Hair follicular keratinocyte (primary cell): ENCODE results near the gene DGKI. TPM values are rescaled to one million over a fixed set of nuclear protein-coding genes. Genes with fewer than 3 reads are reported as not detected.

Source experiments
- total RNA-seq: library from RNA; depleted of rRNA; stranded (reverse); fragments of >200 nt; gene quantifications from 2 replicates; pipeline ENCODE4 v1.2.3, GENCODE V29; 2015

DGKI gene
- under 0.01 TPM in 1 of 2 replicates, not detected in the other for total RNA-seq

GRCh38 chr7:137846827-137847567, at the start of gene DGKI:
DGKI (minus strand) TSS chr7:137846974.

DNA sequence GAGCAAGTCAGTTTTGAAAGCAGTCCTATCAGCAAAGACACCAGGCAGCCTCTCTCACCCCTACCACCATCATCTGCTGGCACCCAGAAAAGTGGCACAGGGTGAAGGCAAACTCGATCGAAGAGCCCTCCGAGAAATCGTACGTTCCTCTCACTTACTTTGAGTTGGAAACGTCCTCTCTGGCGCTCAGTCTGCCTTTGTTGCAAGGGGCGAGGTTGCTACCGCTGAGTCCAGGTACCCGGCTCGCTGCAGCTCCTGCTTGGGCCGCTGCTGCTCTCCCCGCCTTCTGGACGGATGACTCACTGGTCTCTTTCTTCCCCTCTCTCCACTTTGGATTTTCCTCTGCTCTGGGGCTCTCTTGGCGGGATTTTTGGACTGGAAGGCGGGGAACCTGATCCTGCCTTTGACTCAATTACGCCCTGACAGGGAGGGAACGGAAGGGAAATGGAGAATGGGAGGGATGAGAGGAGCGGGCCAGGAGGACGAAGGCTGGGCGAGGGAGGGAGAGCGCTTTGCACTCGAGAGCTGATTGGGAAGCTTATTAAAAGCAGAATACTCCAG, 503.4 kb downstream of the DGKI start, which contains the start of gene PTN:
Gene PTN (minus strand): TSS at position 453 of the 561 bp plus-strand sequence. CDS start 88,760 bp downstream, outside the sequence.

Other genes starting within 250 kb of the DGKI start
- 16.3 and 19.9 TPM in 2 replicates for gene CREB3L2, start 155.1 kb upstream of the DGKI start, total RNA-seq
- not detected in 2 replicates for gene AKR1D1, start 229.5 kb upstream of the DGKI start, total RNA-seq